K562 (cell line): ENCODE data around the gene EYA3. TPM values are rescaled to one million over a fixed set of nuclear protein-coding genes. Genes with fewer than 3 reads are reported as not detected.

ENCODE experiments used
- ATAC-seq: fragments of 200-7000 bp; cut with Tn5 transposase; 3 replicates; pipeline ENCODE4 v1.9.1; 2020; ENCODE audit warnings: moderate library complexity
- BruUV-seq: library from RNA; stranded (reverse); fragments of 400-500 nt; replicated peaks from 2 replicates; lab custom pipeline; 2021; lab: Mats Ljungman, UMichigan
- CTCF ChIA-PET: fragments of 300-600 bp; formaldehyde crosslinking; extraction: SDS; loops from one replicate; lab custom pipeline; 2021; ENCODE audit warnings: low intra/inter-chr PET ratio; lab: Yijun Ruan, JAX
- POLR2A ChIA-PET: fragments of 300-600, 350-650 bp; sonication (Branson Sonifier 250); formaldehyde crosslinking; extraction: SDS; loops from one replicate; lab custom pipeline; 2021; ENCODE audit warnings: antibody characterized with exemption, inconsistent platforms; lab: Yijun Ruan, JAX
- DNase-seq, 4 experiments: peaks; one replicate each; pipeline versions ENCODE4 v3.0.0 to v3.0.0-alpha.2; 2011 to 2018; ENCODE audit warnings: low spot score in 3 of 4, mixed read lengths in 3 of 4; ENCODE audit errors: extremely low read depth in 1 of 4
- FAIRE-seq: peaks from 2 replicates; lab custom pipeline; 2011; peaks lifted over from hg19 to GRCh38; lab: Jason Lieb, UNC
- H2AFZ ChIP-seq: 2 replicates; pipeline ENCODE4 v1.6.0; 2011; ENCODE audit warnings: low read depth, low read length, control low read depth, inconsistent platforms
- H3K27ac ChIP-seq: fragments of 200-600 bp; 3 replicates; pipeline ENCODE4 v1.8.0; 2011; ENCODE audit warnings: low read depth, mild to moderate bottlenecking, control low read depth, inconsistent platforms, low read length, moderate library complexity, mixed read lengths; ENCODE audit errors: extremely low read depth
- H3K27me3 ChIP-seq, 2 experiments: fragments of 300-600 bp in 1 of 2; 2 replicates in 1 of 2; 3 replicates in 1 of 2; pipeline versions ENCODE4 v1.6.0 to v1.8.0; 2011; ENCODE audit warnings: inconsistent platforms in 2 of 2, low read length in 2 of 2, mild to moderate bottlenecking in 1 of 2, mixed read lengths in 1 of 2, moderate library complexity in 1 of 2; ENCODE audit not compliant: control insufficient read depth in 2 of 2, insufficient read depth in 2 of 2
- H3K36me3 ChIP-seq: fragments of 300-600 bp; 3 replicates; pipeline ENCODE4 v1.8.0; 2011; ENCODE audit warnings: mild to moderate bottlenecking, low read length, inconsistent platforms; ENCODE audit not compliant: control insufficient read depth, insufficient read depth
- H3K4me1 ChIP-seq, 2 experiments: fragments of 200-600 bp in 1 of 2; replicated peaks in 1 of 2; 2 replicates in 1 of 2; 3 replicates in 1 of 2; pipeline versions ENCODE4 v1.5.1 to v1.8.0; 2011; ENCODE audit warnings: inconsistent platforms in 2 of 2, low read length in 2 of 2, mild to moderate bottlenecking in 1 of 2, mixed read lengths in 1 of 2, moderate library complexity in 1 of 2; ENCODE audit not compliant: control insufficient read depth in 2 of 2, insufficient read depth in 2 of 2
- H3K4me2 ChIP-seq: 2 replicates; pipeline ENCODE4 v1.6.1; 2011; ENCODE audit warnings: low read length, control low read depth, inconsistent platforms, mixed read lengths; ENCODE audit not compliant: insufficient read depth
- H3K4me3 ChIP-seq: fragments of 200-600 bp; sonication (generic), shearing (Covaris generic); 2 replicates; pipeline ENCODE4 v1.5.1; 2016; ENCODE audit warnings: control low read depth, inconsistent platforms
- H3K79me2 ChIP-seq: fragments of 200-600 bp; 3 replicates; pipeline ENCODE4 v1.8.0; 2011; ENCODE audit warnings: low read length, inconsistent platforms; ENCODE audit not compliant: control insufficient read depth, insufficient read depth
- H3K9ac ChIP-seq, 2 experiments: 2 replicates each; pipeline versions ENCODE4 v1.6.0 to v1.6.1; 2011; ENCODE audit warnings: low read depth in 2 of 2, low read length in 2 of 2, control low read depth in 1 of 2, inconsistent platforms in 1 of 2, mild to moderate bottlenecking in 1 of 2, mixed read lengths in 1 of 2; ENCODE audit not compliant: insufficient read depth in 1 of 2
- H3K9me1 ChIP-seq: one replicate; pipeline ENCODE4 v1.6.0; 2011; ENCODE audit warnings: inconsistent platforms, mild to moderate bottlenecking, low read length, moderate library complexity; ENCODE audit not compliant: control insufficient read depth, insufficient read depth
- H3K9me3 ChIP-seq: replicated peaks from 2 replicates; pipeline ENCODE4 v1.5.1; 2011; ENCODE audit warnings: low read depth, low read length, inconsistent platforms; ENCODE audit not compliant: control insufficient read depth, insufficient read depth
- H4K20me1 ChIP-seq: replicated peaks from 2 replicates; pipeline ENCODE4 v1.6.1; 2011; ENCODE audit warnings: low read length, inconsistent platforms, mixed read lengths; ENCODE audit not compliant: control insufficient read depth, insufficient read depth
- ARID1B ChIP-seq: fragments of 450-650 bp; IDR thresholded peaks from 2 replicates; pipeline ENCODE4 v1.6.1; 2016; ENCODE audit warnings: antibody characterized with exemption, mild to moderate bottlenecking, inconsistent platforms
- BCOR ChIP-seq: fragments of 450-650 bp; IDR thresholded peaks from 2 replicates; pipeline ENCODE4 v1.6.1; 2016
- COPS2 ChIP-seq: fragments of 450-650 bp; conservative IDR thresholded peaks from 2 replicates; pipeline ENCODE4 v1.6.1; 2016; ENCODE audit warnings: mild to moderate bottlenecking, moderate library complexity
- DPF2 ChIP-seq: fragments of 450-650 bp; IDR thresholded peaks from 2 replicates; pipeline ENCODE4 v1.6.1; 2016
- HMG20A ChIP-seq: fragments of 450-650 bp; formaldehyde crosslinking; conservative IDR thresholded peaks from 2 replicates; pipeline ENCODE4 v1.4.0; 2020; ENCODE audit warnings: mild to moderate bottlenecking, mixed read lengths
- MAFG ChIP-seq: fragments of 450-650 bp; conservative IDR thresholded peaks from 2 replicates; pipeline ENCODE4 v1.6.1; 2016; ENCODE audit warnings: missing genetic modification characterization, missing compliant biosample characterization
- MECOM ChIP-seq: fragments of 250-450 bp; sonication (Bioruptor Pico); IDR thresholded peaks from 2 replicates; pipeline ENCODE4 v1.8.0; 2022; ENCODE audit warnings: inconsistent platforms
- MYC ChIP-seq, 2 experiments: fragments of 250-450 bp in 1 of 2; sonication (Bioruptor Pico) in 1 of 2; IDR thresholded peaks; 2 replicates each; pipeline versions ENCODE4 v1.5.1 to v1.6.1; 2012 to 2021; ENCODE audit warnings: low read depth in 2 of 2, borderline replicate concordance in 1 of 2, improper control_type of control experiment in 1 of 2, low read length in 1 of 2, mild to moderate bottlenecking in 1 of 2, moderate library complexity in 1 of 2
- NCOA4 ChIP-seq: fragments of 450-650 bp; IDR thresholded peaks from 2 replicates; pipeline ENCODE4 v1.6.1; 2018; ENCODE audit warnings: mild to moderate bottlenecking; ENCODE audit not compliant: partially characterized antibody
- NRF1 ChIP-seq, 2 experiments: fragments of 450-650 bp; IDR thresholded peaks in 1 of 2; conservative IDR thresholded peaks in 1 of 2; 2 replicates each; pipeline ENCODE4 v1.6.1; 2014; ENCODE audit warnings: mild to moderate bottlenecking in 2 of 2
- OTX1 ChIP-seq: fragments of 450-650 bp; formaldehyde crosslinking; IDR thresholded peaks from 2 replicates; pipeline ENCODE4 v1.4.0; 2022; ENCODE audit warnings: mild to moderate bottlenecking
- POLR2AphosphoS5 ChIP-seq: IDR thresholded peaks from 2 replicates; pipeline ENCODE4 v1.6.1; 2011; ENCODE audit warnings: mild to moderate bottlenecking, low read depth, low read length, moderate library complexity; ENCODE audit not compliant: control insufficient read depth, insufficient read depth
- RFX1 ChIP-seq: fragments of 450-650 bp; IDR thresholded peaks from 2 replicates; pipeline ENCODE4 v1.6.1; 2016; ENCODE audit warnings: mild to moderate bottlenecking, moderate library complexity
- SETDB1 ChIP-seq: IDR thresholded peaks from one replicate; pipeline ENCODE4 v1.6.1; 2012; ENCODE audit warnings: low read length, control low read depth, inconsistent platforms
- SIX5 ChIP-seq, 2 experiments: IDR thresholded peaks; 2 replicates each; pipeline ENCODE4 v1.6.1; 2011; ENCODE audit warnings: low read length in 2 of 2, borderline replicate concordance in 1 of 2, low read depth in 1 of 2, mild to moderate bottlenecking in 1 of 2, moderate library complexity in 1 of 2; ENCODE audit not compliant: insufficient read depth in 1 of 2
- SMARCA5 ChIP-seq: fragments of 450-650 bp; IDR thresholded peaks from 2 replicates; pipeline ENCODE4 v1.6.1; 2016
- SOX6 ChIP-seq: fragments of 450-650 bp; IDR thresholded peaks from 2 replicates; pipeline ENCODE4 v1.6.1; 2014; ENCODE audit warnings: mild to moderate bottlenecking
- ZNF143 ChIP-seq: sonication (generic); formaldehyde crosslinking; IDR thresholded peaks from 2 replicates; pipeline ENCODE4 v1.9.0; 2022; ENCODE audit warnings: mild to moderate bottlenecking, missing genetic modification reagents
- ZNF316 ChIP-seq: fragments of 450-650 bp; IDR thresholded peaks from 2 replicates; pipeline ENCODE4 v1.6.1; 2016
- ZNF586 ChIP-seq: fragments of 450-650 bp; formaldehyde crosslinking; conservative IDR thresholded peaks from 2 replicates; pipeline ENCODE4 v1.4.0; 2020; ENCODE audit warnings: mild to moderate bottlenecking, moderate library complexity
- ZNF766 ChIP-seq: fragments of 200-800 bp; sonication (Bioruptor generic); conservative IDR thresholded peaks from 2 replicates; pipeline ENCODE4 v1.6.1; 2016; ENCODE audit warnings: missing genetic modification characterization, missing compliant biosample characterization
- WGBS: fragments of 100-300 bp; shearing (Covaris generic); methylation state at CpG from one replicate; pipeline ENCODE4 v1.1.6; 2016; ENCODE audit warnings: low coverage, mixed read lengths; ENCODE audit not compliant: insufficient coverage; ENCODE audit errors: missing lambda C conversion rate; 5-methylcytosine and 5-hydroxymethylcytosine counted together
- in situ Hi-C: fragments of 300-500 bp; cut with MboI; formaldehyde crosslinking; loops from 4 replicates; pipeline ENCODE4 v1.15.0; 2018; ENCODE audit warnings: inconsistent platforms, mixed read lengths
- intact Hi-C: fragments of 100-400 bp; cut with micrococcal nuclease; formaldehyde crosslinking; loops from 2 replicates; pipeline ENCODE4 v1.14.2; 2022
- polyA plus RNA-seq, 8 experiments: library from polyadenylated mRNA; depleted of rRNA in 4 of 8; stranded (reverse) in 5 of 8; unstranded in 3 of 8; fragments of >200 nt; fragmentation: Nextera tagmentation in 2 of 8; fragmentation: Illumina TruSeq in 1 of 8; extraction: Ambion mirVana in 2 of 8; extraction: Trizol in 1 of 8; gene quantifications; 2 replicates each; pipeline versions ENCODE4 v1.2.1 to v1.2.3, GENCODE V29; 2011 to 2014; ENCODE audit warnings: inconsistent platforms in 1 of 8, missing spikeins in 1 of 8
- total RNA-seq, 7 experiments: library from RNA; depleted of rRNA in 6 of 7; stranded (reverse); fragments of >200 nt in 6 of 7; fragmentation: Illumina TruSeq in 2 of 7; extraction: Trizol in 2 of 7; gene quantifications; 2 replicates each; pipeline versions ENCODE4 v1.2.1 to v1.2.3, GENCODE V29; 2011 to 2021; ENCODE audit warnings: low replicate concordance in 1 of 7
- TF ChIP-seq, protein P1 (sequence below): fragments of 450-650 bp; conservative IDR thresholded peaks from 2 replicates; pipeline ENCODE4 v1.6.1; 2016; ENCODE audit warnings: missing genetic modification characterization, low read depth, mild to moderate bottlenecking, control low read depth, missing compliant biosample characterization

Gene EYA3
- total and polyA plus RNA-seq, 9 of the 15 experiments (the other 6 are each of a cell fraction or from before 2014, with no cell fraction given) = 21.7 to 64.0 (median 43.6) TPM

DNA sequence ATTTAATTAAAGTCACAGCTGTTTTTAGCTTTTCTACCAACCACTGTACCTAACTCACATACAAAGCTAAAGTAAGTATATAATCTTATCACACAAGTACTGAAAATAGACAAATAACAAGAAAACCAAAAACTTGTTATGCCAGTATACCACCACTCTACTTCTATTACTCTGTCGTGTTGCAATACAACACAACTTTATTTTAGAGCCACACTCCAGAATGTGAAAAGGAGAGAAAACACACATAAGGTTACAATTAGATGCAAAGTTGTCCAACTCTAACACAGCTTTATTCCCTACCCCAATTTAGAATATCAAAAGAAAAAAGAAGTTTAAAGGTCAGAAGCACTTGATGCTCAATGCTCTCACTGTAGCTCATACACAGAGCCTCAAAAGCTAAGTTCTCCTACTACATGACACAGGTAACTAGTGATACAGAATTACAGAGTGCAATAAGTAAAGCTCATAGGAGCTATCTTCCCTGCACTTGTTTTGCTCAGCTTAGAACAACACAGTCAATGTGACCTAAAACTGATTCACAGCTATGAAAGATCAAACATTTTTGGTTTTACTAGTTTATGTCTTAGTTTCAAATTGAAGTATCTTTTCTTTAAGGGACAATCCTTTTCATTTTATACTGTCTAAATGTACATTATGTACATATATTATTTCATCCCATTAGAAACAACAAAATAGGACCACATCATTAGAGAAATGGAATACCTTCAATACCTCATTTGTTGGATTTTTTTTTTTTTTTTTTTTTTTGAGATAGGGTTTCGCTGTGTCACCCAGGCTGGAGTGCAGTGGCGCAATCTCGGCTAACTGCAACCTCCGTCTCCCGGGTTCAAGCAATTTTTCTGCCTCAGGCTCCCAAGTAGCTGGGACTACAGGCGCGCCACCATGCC is 29.2 kb downstream of the EYA3 start (continued):
- TF ChIP-seq POLR2AphosphoS5 = no peak
- TF ChIP-seq NRF1 (conservative IDR thresholded peaks at IDR 0.05 in 1 of 2, IDR thresholded peaks at IDR 0.05 in 1 of 2) = peak; percentile 32 to 40; a peak in 2 of 4 replicates
- 0 out of 2 replicates have a peak, but pooled peaks have one; percentile 42 for TF ChIP-seq BCOR
- TF ChIP-seq DPF2 = peak; percentile 88
- peak; percentile 88 for TF ChIP-seq ZNF316
- peak; percentile 87 for TF ChIP-seq MAFG (tag)
- TF ChIP-seq ARID1B = peak; percentile 57
- no peak for TF ChIP-seq NCOA4
- peak; percentile 8; the same call in 1 of the 2 replicates for TF ChIP-seq ZNF766
- no peak for TF ChIP-seq SMARCA5
- TF ChIP-seq, all 486 proteins: peak for 37

DNA sequence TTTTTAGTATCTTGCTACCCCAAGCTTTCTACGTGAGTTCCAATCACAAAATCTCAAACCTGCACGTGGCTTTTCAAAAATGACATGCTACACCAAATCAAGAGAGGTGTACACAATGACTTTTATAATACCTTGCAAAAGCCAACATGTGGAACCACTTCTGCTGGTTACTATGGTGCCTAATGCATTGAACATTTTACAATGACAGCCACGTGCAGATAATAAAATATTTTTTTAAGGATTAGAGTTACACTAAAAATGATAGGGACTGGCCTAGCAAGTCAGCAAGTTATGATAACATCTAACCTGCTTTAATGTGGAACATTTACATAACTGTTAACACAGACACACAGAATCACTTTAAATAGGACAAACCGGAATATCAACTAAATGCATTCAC is 30.2 kb downstream of the EYA3 start:
- in situ Hi-C loops = no loop called here
- H3K9ac ChIP-seq = peak overlapping the region in 1 of 2 experiments; percentile 24; a peak in 1 of 4 replicates
- peak overlapping the region; percentile 41; the same call in 1 of the 3 replicates for H3K27ac ChIP-seq
- peaks cover 69% of the 10 kb centered on the region for H3K79me2 ChIP-seq
- intact Hi-C loops = no loop called here
- no peaks in the 10 kb centered on the region for H3K9me1 ChIP-seq
- POLR2A ChIA-PET = interaction anchor here (0.6 to 3.1 kb wide), 4 partner anchors 9 to 465 kb away, joined by 3 to 10 read pairs (median 6); partner anchors contain the start of gene EYA3
- H3K36me3 ChIP-seq = peaks cover 26% of the 10 kb centered on the region
- WGBS = 18% methylated on average over 4 of the region's 4 CpGs
- H3K4me2 ChIP-seq = no peak overlapping the region
- H4K20me1 ChIP-seq = 0 out of 2 replicates have a peak, but pooled peaks cover 8% of the 10 kb centered on the region
- no peak for ATAC-seq
- CTCF ChIA-PET = no interaction called here
- DNase-seq = no peak
- peaks cover 8 to 39% of the 10 kb centered on the region in 2 experiments; a peak in 4 of 5 replicates for H3K4me1 ChIP-seq
- H3K4me3 ChIP-seq = no peak overlapping the region
- H2AFZ ChIP-seq = no peak overlapping the region
- no TSS peak for BruUV-seq
- peaks cover 2% of the 10 kb centered on the region; the same call in 1 of the 2 replicates for H3K9me3 ChIP-seq
- no peak for FAIRE-seq
- H3K27me3 ChIP-seq = no peaks in the 10 kb centered on the region
- TF ChIP-seq MECOM (CRISPR knock-in tag) (no peak), MYC (IDR thresholded peaks at IDR 0.05; ENCODE audit: low read depth, low read length) (peak; percentile 32; the same call in 1 of the 2 replicates), MYC (CRISPR knock-in tag; IDR thresholded peaks at IDR 0.05; ENCODE audit: borderline replicate concordance, low read depth) (no peak), HMG20A (CRISPR knock-in tag) (no peak), COPS2 (no peak), ZNF143 (CRISPR knock-in tag) (no peak), SOX6 (no peak), RFX1 (peak; percentile 22; the same call in 1 of the 2 replicates), ZNF586 (no peak), SIX5 (IDR thresholded peaks at IDR 0.05; ENCODE audit: borderline replicate concordance in 1 of 2, insufficient read depth in 1 of 2, low read depth in 1 of 2, low read length in 2 of 2) (no peak), SETDB1 (no peak), OTX1 (CRISPR knock-in tag) (no peak)
- TF ChIP-seq, protein P1, sequence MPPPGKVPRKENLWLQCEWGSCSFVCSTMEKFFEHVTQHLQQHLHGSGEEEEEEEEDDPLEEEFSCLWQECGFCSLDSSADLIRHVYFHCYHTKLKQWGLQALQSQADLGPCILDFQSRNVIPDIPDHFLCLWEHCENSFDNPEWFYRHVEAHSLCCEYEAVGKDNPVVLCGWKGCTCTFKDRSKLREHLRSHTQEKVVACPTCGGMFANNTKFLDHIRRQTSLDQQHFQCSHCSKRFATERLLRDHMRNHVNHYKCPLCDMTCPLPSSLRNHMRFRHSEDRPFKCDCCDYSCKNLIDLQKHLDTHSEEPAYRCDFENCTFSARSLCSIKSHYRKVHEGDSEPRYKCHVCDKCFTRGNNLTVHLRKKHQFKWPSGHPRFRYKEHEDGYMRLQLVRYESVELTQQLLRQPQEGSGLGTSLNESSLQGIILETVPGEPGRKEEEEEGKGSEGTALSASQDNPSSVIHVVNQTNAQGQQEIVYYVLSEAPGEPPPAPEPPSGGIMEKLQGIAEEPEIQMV = no peak
